ENCODE measurements around the gene AMDHD2.
"Not testable (repeated sequence)": the region's sequence is repeated elsewhere in the genome, so short reads cannot be mapped to it uniquely, and the experiment has no call there.

Gene AMDHD2

GRCh38 chr16:2533912-2534311 is 13.7 kb downstream of the AMDHD2 start:
- DNase-seq (ENCODE audit: low spot score) = no peak

- DNase-seq (ENCODE audit: low spot score) = not testable (repeated sequence)
These were observed 14.2 kb downstream of the AMDHD2 start for GRCh38 chr16:2534335-2534734.

GRCh38 chr16:2535625-2536013 is 15.4 kb downstream of the AMDHD2 start:
- DNase-seq (ENCODE audit: low spot score) = no peak

GRCh38 chr16:2537451-2538379 is 17.5 kb downstream of the AMDHD2 start, which contains the start of gene PDPK1:
TSS of gene PDPK1 (plus strand) at chr16:2538021. CDS start at chr16:2538113, 92 bp downstream.
- DNase-seq (ENCODE audit: low spot score) = peak; percentile 93

- DNase-seq (ENCODE audit: low spot score) = not testable (repeated sequence)
These were observed 19.1 kb downstream of the AMDHD2 start for GRCh38 chr16:2539192-2539844.

- DNase-seq (ENCODE audit: low spot score) = peak; percentile 52
These were observed 19.8 kb downstream of the AMDHD2 start for GRCh38 chr16:2539845-2540458.

- not testable (repeated sequence) for DNase-seq (ENCODE audit: low spot score)
These were observed 20.7 kb downstream of the AMDHD2 start for GRCh38 chr16:2540912-2541311.

- DNase-seq (ENCODE audit: low spot score) = not testable (repeated sequence)
These were observed 21.2 kb downstream of the AMDHD2 start for GRCh38 chr16:2541409-2541808.

- not testable (repeated sequence) for DNase-seq (ENCODE audit: low spot score)
These were observed 23.6 kb downstream of the AMDHD2 start for GRCh38 chr16:2543771-2544170.

GRCh38 chr16:2550283-2550878 is 30.2 kb downstream of the AMDHD2 start:
- not testable (repeated sequence) for DNase-seq (ENCODE audit: low spot score)

GRCh38 chr16:2551420-2551889 is 31.3 kb downstream of the AMDHD2 start:
- DNase-seq (ENCODE audit: low spot score) = not testable (repeated sequence)

- DNase-seq (ENCODE audit: low spot score) = not testable (repeated sequence)
These were observed 34.7 kb downstream of the AMDHD2 start for GRCh38 chr16:2554709-2555425.

GRCh38 chr16:2557150-2557549 is 37.0 kb downstream of the AMDHD2 start:
- not testable (repeated sequence) for DNase-seq (ENCODE audit: low spot score)

- DNase-seq (ENCODE audit: low spot score) = not testable (repeated sequence)
These were observed 40.1 kb downstream of the AMDHD2 start for GRCh38 chr16:2560131-2560797.

GRCh38 chr16:2560798-2561133 is 40.6 kb downstream of the AMDHD2 start:
- not testable (repeated sequence) for DNase-seq (ENCODE audit: low spot score)

- not testable (repeated sequence) for DNase-seq (ENCODE audit: low spot score)
These were observed 47.3 kb downstream of the AMDHD2 start for GRCh38 chr16:2567506-2567905.

- DNase-seq (ENCODE audit: low spot score) = not testable (repeated sequence)
These were observed 48.4 kb downstream of the AMDHD2 start for GRCh38 chr16:2568573-2568972.

GRCh38 chr16:2572704-2573103 is 52.5 kb downstream of the AMDHD2 start:
- DNase-seq (ENCODE audit: low spot score) = not testable (repeated sequence)

- not testable (repeated sequence) for DNase-seq (ENCODE audit: low spot score)
These were observed 55.7 kb downstream of the AMDHD2 start for GRCh38 chr16:2575839-2576238.

GRCh38 chr16:2577044-2577443 is 56.9 kb downstream of the AMDHD2 start:
- DNase-seq (ENCODE audit: low spot score) = not testable (repeated sequence)

- not testable (repeated sequence) for DNase-seq (ENCODE audit: low spot score)
These were observed 58.7 kb downstream of the AMDHD2 start for GRCh38 chr16:2578905-2579304.
